ENCODE data around the gene EIF4G2. TPM values are rescaled to one million over a fixed set of nuclear protein-coding genes. Genes with fewer than 3 reads are reported as not detected.
A peak's percentile ranks its signal among the peaks of the same experiment; 100 is the strongest.

The EIF4G2 gene
- total RNA-seq, 4 donors from 2014 or later: 218 to 274 (median 249) TPM

DNA sequence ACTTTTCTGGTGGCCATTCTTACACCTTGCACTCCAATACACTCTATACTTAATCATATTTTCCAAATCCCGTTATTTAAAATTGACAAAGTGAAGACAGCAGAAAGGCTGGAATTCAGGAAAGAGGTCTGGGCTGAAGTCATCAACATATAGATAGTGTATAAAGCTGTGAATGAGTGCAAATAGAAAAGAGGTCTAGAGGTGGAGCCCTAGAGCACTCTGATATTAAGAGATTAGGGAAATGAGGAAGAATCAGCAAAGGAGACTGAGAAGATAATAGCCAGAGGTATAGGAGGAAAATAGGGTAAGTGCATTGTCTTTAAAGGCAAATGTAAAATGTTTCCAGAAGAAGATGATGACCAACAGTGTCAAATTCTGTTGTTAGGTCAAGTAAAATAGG is 49.8 kb downstream of the EIF4G2 start:
- Histone ChIP-seq H3K27me3 (no peaks in the 10 kb centered on the region), H3K27ac (no peak overlapping the region), H3K4me1 (no peaks in the 10 kb centered on the region), H3K9me3 (no peaks in the 10 kb centered on the region), H3K4me3 (no peak overlapping the region), H3K36me3 (peaks cover under 1 to 100% (median 26%) of the 10 kb centered on the region in 3 donors)
- DNase-seq (ENCODE audit: low spot score in 2 of 2): no peak
- 94 to 95% methylated on average over 1 of the region's 1 CpG for WGBS, 2 donors
- TF ChIP-seq, protein P1, sequence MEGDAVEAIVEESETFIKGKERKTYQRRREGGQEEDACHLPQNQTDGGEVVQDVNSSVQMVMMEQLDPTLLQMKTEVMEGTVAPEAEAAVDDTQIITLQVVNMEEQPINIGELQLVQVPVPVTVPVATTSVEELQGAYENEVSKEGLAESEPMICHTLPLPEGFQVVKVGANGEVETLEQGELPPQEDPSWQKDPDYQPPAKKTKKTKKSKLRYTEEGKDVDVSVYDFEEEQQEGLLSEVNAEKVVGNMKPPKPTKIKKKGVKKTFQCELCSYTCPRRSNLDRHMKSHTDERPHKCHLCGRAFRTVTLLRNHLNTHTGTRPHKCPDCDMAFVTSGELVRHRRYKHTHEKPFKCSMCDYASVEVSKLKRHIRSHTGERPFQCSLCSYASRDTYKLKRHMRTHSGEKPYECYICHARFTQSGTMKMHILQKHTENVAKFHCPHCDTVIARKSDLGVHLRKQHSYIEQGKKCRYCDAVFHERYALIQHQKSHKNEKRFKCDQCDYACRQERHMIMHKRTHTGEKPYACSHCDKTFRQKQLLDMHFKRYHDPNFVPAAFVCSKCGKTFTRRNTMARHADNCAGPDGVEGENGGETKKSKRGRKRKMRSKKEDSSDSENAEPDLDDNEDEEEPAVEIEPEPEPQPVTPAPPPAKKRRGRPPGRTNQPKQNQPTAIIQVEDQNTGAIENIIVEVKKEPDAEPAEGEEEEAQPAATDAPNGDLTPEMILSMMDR (IDR thresholded peaks at IDR 0.05): no peak
- TF ChIP-seq EP300 (IDR thresholded peaks at IDR 0.05): no peak
- TF ChIP-seq POLR2A (IDR thresholded peaks at IDR 0.05): no peak

- peaks cover 0 to 24% (median 12%) of the 10 kb centered on the region in 4 donors for H3K4me1 ChIP-seq
- H3K4me3 ChIP-seq: no peak overlapping the region
- no peaks in the 10 kb centered on the region for H3K9me3 ChIP-seq
- DNase-seq (ENCODE audit: low spot score in 2 of 2): no peak
- H3K27ac ChIP-seq: no peak overlapping the region
- H3K36me3 ChIP-seq: peaks cover 0 to 39% (median 0%) of the 10 kb centered on the region in 3 donors
- WGBS, 2 donors: 86% methylated on average over 7 of the region's 7 CpGs
- TF ChIP-seq POLR2A (IDR thresholded peaks at IDR 0.05): no peak
- TF ChIP-seq EP300 (IDR thresholded peaks at IDR 0.05): no peak
- TF ChIP-seq, protein P1 (IDR thresholded peaks at IDR 0.05): no peak
- H3K27me3 ChIP-seq: no peaks in the 10 kb centered on the region
These were observed 56.2 kb downstream of the EIF4G2 start for GRCh38 chr11:10752486-10752885.

DNA sequence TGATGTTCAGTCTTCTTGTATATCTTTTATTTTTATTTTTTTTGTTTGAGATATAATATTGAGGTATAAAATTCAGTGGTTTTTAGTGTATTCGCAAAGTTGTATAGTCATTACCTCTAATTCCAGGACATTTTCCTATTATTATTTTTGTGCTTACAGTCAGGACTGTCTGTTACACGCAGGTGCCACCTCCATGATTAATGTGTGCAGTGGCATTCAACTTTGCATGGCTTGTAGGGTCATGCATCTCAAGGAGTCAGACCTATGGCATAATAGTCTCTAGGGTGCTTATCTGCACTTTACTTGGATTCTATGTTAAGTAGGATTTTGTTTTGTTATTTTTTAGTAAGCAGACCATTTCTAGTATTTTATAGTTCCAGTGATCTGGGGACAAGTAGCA is 56.7 kb downstream of the EIF4G2 start:
- Histone ChIP-seq H3K36me3 (peaks cover 0 to 35% (median 0%) of the 10 kb centered on the region in 3 donors), H3K4me1 (peaks cover 0 to 24% (median 12%) of the 10 kb centered on the region in 4 donors), H3K27ac (peak overlapping the region in 1 of 4 donors; percentile 99), H3K9me3 (no peaks in the 10 kb centered on the region), H3K27me3 (no peaks in the 10 kb centered on the region), H3K4me3 (peak overlapping the region; percentile 56 to 96 (median 73))
- 45 to 49% methylated on average over 2 of the region's 2 CpGs for WGBS, 2 donors
- DNase-seq (ENCODE audit: low spot score in 2 of 2): no peak
- TF ChIP-seq, protein P1 (IDR thresholded peaks at IDR 0.05): no peak
- TF ChIP-seq EP300 (IDR thresholded peaks at IDR 0.05): no peak

DNA sequence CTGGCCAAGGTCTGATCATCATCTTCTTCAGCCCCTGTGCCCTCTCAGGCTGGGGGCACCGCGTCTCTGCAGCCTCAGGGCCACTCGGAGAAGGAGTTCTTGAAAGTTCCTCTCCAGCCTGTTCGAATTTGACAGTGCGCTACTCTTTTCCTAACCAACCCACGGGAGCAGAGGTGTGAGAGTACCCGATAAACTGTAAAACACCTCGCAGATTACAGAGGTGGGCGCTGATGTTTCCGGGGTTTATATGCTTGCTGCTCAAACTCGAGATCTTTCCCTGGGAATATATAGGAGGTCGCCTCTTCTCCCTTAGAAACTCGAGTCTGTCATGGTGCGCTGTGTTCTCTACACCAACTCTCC is 57.2 kb downstream of the EIF4G2 start:
- peak overlapping the region; percentile 89 to 99 (median 92) for H3K27ac ChIP-seq
- H3K4me3 ChIP-seq: peak overlapping the region; percentile 56 to 96 (median 73)
- DNase-seq (ENCODE audit: low spot score in 2 of 2): no peak
- H3K27me3 ChIP-seq: no peaks in the 10 kb centered on the region
- TF ChIP-seq EP300 (IDR thresholded peaks at IDR 0.05) (no peak), POLR2A (IDR thresholded peaks at IDR 0.05) (no peak)
- TF ChIP-seq, protein P1 (IDR thresholded peaks at IDR 0.05): no peak
- WGBS, 2 donors: 0 to 1% methylated on average over 14 of the region's 14 CpGs
- peaks cover 0 to 30% (median 0%) of the 10 kb centered on the region in 3 donors for H3K36me3 ChIP-seq
- no peaks in the 10 kb centered on the region for H3K9me3 ChIP-seq
- H3K4me1 ChIP-seq: peaks cover 0 to 24% (median 12%) of the 10 kb centered on the region in 4 donors

- peaks cover 0 to 24% (median 0%) of the 10 kb centered on the region in 3 donors for H3K36me3 ChIP-seq
- TF ChIP-seq POLR2A (IDR thresholded peaks at IDR 0.05) (peak; percentile 70 to 89), EP300 (IDR thresholded peaks at IDR 0.05) (peak; percentile 60 to 95)
- TF ChIP-seq, protein P1 (IDR thresholded peaks at IDR 0.05): peak in 1 of 5 experiments; percentile 40
- peak; percentile 84 to 85 for DNase-seq (ENCODE audit: low spot score in 2 of 2)
- peak within 1 kb of the TSS; percentile 89 to 99 (median 92) for H3K27ac ChIP-seq
- WGBS, 2 donors: 0 to 1% methylated on average over 52 to 53 of the region's 67 CpGs
- H3K27me3 ChIP-seq: no peaks in the 10 kb centered on the region
- H3K4me3 ChIP-seq: peak within 1 kb of the TSS; percentile 56 to 96 (median 73)
- no peaks in the 10 kb centered on the region for H3K9me3 ChIP-seq
- peaks cover 0 to 24% (median 12%) of the 10 kb centered on the region in 4 donors for H3K4me1 ChIP-seq
These were observed 57.7 kb downstream of the EIF4G2 start, which contains the start of gene CTR9 for GRCh38 chr11:10750838-10751580. Gene CTR9 (plus strand): TSS chr11:10751246. CDS start chr11:10751413, 167 bp downstream.

Measured in tibial nerve (tissue), 4 donors.